GM21367 (cell line): ENCODE measurements around the gene USHBP1.

Source experiments
- ATAC-seq: cut with Tn5 transposase; IDR thresholded peaks from one replicate; pipeline ENCODE4 v1.9.1; 2021; ENCODE audit not compliant: unreplicated experiment

USHBP1 gene

DNA sequence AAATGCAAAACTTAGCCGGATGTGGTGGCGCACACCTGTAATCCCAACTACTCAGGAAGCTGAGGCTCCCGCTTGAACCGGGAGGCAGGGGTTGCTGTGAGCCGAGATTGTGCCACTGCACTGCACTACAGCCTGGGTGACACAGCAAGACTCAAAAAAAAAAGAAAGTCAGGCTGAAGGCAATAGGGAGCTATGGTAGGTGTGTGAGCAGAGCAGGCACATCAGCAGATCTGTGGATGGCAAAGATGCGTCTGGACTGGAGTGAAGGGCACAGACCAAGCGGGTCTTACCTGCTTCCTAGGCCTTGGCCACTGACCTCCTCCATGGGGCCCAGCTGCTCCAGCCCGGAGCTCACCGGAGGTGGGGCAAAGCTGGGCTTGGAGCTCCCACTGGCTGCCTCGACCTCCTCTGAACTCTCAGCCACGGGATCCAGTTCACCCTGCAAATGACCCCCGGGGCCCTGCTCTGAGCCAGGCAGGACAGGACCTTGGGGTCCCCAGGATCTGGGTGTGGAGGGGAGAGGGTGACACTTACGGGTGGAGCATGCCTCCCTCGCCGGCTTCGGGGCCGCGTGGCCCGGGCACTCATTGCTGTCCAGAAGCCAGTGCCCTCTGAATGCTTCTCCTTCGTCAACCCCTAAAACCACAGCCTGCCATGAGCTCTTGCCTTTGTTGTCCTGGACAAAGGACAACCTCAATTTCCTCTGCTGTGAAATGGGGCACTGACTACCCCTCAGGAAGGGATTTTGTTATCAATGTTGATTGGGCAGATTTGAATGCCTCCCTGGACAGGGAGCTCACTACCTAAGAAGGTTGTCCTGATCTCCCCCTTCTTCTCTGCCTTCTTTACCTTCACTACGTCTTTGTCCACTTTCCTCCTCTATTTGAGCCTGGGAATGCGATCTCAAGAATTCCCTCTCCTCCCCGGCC, 569 bp downstream of the USHBP1 start:
- ATAC-seq: no peak

DNA sequence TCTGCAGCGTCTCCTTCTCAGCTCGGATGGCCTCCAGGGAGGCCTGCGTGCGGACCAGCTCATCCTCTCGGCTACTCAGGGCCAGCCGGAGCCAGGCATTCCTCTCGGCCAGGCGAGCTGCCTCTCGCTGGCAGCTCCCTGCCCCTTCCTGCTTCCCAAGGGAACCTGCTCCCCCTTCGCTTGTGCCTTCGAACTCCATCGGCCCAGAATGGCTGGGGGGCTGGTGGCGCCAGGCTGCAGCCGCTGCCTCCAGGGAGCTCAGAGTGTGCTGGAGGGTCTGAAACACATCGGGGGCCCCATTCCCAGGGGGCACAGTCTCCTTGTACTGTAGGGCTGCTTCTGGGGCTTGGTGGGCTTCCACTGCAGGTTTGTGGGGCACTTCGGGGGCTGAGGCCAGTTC, 2.0 kb downstream of the USHBP1 start:
- ATAC-seq: no peak

DNA sequence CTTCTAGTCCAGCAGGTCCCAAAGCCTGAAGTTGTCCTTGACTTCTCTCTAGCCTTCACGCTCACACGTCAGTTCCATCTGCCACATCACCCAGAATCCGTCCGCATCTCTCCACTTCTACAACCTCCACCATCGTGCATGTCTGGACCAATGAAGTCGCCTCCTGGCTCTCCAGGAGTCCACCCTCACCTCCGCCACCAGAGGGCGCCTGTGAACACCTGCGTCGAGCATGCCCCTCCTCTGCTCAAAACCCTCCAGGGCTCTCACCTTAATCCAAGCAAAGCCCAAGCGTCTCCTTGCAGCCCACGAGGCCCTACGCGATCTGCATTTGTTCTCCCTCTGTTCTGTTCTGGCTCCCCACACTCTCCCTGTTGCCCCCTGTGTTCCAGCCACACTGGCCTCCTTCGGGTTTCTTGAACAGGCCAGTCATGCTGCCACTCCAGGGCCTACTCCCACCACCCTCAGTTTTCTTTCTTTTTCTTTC, 3.7 kb downstream of the USHBP1 start:
- no peak for ATAC-seq

DNA sequence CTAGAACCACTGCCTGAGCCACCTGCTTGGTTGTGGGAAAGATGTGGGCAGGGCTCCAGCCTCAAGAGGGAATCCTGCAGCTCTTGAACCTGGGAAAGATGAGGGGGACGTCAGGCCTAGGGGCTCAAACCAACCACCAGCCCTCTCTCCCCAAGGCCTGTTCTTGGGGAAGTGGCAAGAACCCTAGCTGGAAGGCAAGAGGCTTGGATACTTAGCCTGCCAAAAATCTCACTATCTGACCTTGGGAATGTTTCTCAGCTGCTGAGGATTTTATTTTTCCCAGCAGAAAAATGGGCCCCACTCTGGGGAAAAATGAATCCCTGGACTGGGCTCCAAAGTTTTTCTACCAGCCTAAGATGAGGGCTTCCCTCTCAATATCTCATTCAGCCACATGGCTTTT, 4.6 kb downstream of the USHBP1 start:
- ATAC-seq: no peak

DNA sequence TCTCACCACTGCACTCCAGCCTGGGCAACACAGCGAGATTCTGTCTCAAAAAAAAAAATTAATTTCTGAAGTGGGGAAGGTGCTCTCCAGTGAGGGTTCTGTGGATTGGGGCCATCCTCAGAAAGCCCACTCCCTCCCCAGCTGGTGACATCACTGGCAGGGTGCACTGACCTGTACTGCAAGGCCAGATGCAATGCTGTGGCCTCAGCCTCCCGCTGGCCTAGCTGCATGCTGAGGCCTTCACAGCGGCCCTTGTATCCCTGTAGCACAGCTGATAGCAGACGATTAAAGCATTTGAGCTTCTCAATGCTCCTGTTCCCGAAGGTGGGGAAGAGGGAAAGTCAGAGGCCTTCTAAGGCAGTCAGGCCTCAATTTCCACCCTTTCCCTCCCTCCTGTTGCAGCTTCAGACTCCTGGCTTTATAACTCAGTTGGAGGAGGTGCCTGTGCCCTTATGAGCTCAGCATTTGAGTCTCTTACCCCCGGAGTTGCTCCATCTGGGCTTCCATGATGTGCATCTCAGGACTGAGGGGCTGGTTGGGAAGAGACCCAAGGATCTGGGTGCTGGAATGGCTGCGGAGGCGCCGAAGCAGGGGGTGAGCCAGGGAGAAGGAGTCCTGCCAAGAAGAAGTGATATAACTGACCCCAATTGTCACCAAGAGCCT, 5.3 kb downstream of the USHBP1 start:
- ATAC-seq: no peak

DNA sequence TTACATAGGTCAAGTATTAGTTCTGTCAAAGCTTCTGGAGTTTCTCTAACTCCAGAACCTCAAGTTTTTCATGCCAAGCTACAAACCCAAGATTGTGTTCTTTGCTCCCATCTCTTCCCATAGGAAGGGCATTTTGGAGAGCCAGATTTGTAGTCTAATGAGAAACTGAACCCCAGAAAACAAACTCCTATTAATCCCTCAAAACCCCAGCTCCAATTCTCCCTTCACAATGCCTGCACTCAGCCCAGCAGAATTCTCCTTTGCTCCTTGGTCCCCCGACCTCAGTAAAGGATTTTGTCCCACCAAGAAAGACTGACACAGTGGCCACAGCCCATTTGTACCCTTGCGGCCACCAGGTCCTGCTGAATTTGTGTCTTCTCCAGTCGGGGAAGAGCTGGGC, 8.4 kb downstream of the USHBP1 start:
- no peak for ATAC-seq

DNA sequence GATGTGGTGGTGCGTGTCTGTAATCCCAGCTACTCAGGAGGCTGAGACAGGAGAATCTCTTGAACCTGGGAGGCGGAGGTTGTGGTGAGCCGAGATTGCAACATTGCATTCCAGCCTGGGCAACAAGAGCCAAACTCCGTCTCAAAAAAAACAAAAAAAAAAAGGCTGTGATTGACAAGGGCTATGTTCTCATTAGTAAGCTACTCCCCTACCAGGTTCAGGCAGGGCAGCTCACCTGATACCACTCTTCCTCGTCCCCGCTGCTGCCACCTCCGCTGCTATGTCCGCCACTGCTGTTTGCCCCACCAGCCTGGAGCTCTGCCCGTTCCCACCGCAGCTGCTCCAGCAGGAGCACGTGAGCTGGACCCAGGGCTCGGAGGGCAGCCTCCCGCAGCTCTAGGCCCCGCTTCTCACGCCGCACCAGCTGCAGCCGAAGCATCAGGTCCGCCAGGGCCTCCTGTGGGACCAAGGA, 9.4 kb downstream of the USHBP1 start:
- no peak for ATAC-seq

DNA sequence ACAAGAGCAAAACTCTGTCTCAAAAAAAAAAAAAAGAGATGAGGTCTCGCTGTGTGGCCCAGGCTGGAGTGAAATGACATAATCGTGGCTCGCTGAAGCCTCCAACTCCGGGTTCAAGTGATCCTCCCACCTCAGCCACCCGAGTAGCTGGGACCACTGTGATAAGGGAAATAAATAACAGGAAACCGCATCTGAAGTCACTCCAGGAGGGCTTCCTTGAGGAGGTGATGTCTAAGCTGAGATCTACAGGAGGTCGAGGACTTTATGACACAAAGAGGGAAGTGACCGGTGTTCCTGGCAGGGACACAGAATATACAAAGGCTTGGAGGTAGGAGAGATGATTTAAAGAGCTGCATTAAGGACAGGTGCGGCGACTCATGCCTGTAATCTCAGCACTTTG, 9.9 kb downstream of the USHBP1 start:
- ATAC-seq: no peak

DNA sequence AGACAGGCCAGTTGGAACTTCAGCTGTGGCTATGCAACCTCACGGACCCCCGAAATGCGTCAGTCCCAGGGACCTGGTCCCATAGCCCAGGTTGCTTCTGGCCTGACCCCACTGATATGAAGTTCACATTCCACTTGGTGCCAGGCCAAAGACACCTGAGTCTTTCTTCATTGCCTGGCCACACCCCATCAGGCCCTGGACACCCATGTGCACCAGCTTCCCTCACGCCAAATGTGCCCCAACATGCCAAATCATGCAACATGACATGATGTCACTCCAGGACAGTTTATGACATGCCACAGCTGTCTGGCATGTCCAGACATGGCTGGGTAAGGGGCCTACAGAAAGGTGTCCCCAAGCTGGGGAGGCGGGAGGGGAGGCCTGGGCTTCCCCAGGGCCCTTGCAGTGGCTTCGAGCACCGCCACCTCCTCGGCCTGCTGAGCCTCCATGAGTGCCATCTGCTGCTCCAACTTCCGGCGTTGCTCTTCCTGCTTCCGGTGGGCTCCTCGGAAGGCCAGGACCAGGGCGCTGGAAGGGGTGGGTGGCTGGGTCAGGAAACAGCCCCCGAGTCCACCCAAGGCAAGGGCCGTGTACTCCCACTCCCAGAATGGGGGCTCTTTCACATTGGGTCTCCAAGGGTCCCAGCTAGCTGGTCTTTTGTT, 14.5 kb downstream of the USHBP1 start:
- ATAC-seq: no peak

DNA sequence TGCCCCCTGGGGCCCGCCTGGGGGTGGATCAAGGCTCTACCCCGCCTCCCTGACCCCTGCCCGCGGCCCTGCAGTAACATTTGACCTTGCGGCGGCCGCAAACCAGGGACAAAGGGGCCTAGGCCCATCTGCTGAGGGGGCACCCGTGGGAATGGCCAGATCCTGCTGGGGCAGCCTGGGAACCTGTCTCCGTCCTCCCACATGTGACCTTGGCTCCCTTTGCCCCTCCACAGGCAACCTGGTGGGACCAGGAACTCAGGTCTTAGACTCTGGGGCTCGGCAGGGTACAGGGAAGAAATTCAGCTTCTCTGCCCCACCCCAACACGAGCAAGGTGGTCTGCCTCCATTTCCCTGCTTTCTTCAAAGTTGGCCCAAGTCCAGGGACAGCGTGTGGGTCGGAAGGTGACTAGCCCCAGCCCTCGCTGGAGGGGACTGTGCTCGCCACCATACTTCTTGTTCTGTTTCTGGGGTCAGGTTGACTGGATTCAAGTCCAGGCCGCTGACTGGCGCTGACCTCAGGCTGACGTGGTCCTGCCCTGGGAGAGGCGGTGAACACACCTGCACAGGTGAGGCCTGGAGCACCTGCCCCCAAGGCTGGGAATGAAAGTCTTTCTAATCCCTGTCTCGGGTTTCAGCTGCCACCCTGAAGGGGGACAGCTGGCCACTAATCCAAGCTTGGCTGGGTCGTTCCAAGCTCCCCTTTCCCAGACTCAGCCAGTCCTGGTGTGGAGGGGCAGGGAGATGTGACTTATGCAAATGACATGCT, 16.4 kb downstream of the USHBP1 start:
- ATAC-seq: no peak

DNA sequence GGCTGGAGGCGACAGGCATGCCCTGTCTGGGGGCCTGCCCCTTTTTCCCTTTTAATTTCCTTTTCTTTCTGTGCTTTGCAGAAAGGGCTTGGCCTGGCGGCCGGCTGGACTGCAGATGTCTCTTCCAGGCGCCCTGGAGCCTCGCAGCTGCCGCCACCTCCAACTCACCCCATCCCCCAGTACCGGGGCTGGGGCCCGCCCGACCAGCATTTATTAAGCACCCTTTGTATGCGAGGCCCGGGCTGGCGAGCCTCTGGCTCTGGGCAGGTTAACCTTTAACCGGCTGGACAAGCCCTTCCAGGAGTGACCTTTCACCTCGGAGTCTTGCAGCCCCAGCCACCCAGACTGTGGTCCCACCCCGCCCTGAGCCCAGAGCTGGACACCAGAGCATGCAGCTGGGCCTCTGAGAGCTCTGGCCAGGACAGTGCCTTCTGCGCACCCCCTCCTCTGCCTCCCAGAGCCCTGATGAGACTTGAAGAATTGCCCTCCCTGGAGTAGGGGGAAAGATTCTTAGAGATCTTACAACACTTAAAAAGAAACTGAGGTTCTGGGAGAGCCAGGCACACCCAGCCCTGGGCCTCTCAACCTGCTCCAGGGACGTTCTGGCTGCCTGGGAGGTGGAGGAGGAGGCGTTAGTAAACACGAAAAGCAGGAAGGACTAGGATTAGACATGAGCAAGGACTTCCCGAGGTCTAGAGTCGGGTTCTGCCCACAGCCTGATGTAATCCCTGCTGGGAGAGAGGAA, 17.7 kb downstream of the USHBP1 start:
- ATAC-seq: no peak

DNA sequence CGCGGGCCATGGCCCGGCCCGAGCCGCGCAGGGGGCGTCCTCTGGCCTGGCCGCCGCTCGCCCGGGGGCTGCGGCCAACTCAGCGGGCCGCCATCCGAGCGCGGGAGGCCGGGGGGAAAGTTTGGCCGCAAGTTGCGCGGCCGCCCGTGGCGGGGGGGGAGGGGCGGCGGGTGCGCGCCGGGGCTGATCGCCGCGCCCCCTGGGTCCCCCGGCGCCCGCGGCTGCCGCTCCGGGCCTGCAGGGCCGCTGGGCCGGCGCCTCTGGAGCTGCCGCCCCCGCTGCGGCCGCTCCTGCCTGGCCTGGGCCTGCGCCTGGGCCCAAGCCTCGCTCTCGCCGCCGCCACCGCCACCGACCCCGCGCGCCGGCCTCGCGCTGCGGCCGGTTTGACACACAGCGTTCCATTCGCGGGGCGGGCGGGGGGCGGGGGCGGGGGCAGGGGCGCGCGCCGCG, 19.0 kb downstream of the USHBP1 start, which contains the start of gene NR2F6:
NR2F6 (minus strand) TSS at position 385 of the 450 bp plus-strand sequence. CDS start 699 bp downstream, outside the sequence.
- no peak for ATAC-seq

DNA sequence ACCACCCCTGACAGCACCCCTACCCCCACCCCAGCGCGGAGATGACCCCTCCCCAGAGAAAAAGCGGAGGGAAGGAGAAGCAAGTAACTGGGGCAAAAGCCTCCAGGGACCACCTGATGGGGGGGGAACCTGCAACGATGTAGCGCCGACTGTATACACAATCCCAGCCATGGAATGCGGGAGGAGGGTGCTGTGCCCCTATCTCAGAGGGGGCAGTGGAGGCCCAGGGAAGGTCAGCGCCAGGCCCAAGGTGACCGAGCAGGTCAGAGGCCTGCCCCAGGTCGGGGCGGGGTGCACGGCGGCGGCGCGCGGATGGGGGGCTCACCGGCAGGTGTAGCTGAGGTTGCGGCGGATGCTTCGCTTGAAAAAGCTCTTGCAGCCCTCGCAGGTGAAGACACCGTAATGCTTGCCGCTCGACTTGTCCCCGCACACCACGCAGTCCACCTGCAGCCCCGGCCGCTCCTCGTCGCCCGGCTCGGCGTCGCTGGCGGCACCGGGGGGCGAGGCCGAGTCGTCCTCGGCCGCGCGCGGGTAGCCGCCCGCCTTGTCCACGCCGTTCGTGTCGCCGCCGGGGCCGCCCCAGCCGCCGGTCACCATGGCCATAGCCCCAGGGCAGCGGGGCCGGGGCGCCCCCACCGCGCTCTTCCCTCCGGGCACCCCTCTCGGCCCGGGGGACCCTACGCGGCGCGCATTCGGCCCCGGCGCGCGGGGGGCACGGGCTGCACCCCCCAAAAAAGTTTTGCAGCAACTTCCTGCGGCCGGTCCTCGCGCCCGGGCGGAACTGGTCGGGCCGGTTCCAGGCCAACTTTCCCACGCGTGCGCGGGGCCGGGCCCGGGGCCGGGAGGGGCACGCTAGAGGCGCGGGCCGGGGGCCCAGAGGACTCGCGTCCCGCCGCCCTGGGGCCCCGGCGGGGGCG, 19.7 kb downstream of the USHBP1 start:
- ATAC-seq: no peak

DNA sequence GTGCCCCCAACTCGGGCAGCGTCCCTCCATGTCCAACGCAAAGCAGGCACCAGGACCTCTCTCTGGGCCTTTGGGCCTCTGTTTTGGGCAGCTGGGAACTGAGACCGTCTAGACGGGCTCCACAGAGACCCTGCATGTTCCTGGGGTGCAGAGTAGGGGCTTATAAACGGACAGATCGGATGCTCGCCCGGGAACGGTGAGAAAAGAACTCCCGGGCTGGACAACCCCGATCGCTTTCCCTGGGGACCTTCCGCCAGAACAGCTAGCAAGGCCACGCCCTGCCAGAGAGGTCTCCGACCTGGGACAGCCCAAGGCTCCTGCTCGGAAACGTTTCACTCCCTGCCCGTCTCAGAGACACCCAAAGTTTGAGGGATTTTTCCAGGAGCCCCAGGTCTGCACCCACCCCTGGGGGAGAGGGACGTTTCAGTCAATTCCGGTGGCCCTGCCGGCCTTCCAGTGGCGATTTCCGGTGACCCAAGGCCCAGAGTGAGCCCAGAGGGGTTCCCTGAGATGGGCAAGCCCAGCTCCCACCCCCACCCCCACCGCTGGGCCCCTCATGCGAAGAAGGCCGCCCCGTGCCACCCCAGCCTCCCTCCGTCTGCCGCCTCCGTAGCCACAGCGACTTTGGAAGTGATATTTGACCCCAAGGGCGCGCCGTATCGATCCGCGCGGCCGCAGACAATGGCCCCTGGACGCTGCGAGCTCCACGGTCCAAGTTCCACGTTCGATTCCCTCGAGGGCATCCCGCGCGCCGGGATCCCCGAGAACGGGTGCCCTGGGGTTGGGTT, 20.5 kb downstream of the USHBP1 start:
- no peak for ATAC-seq

DNA sequence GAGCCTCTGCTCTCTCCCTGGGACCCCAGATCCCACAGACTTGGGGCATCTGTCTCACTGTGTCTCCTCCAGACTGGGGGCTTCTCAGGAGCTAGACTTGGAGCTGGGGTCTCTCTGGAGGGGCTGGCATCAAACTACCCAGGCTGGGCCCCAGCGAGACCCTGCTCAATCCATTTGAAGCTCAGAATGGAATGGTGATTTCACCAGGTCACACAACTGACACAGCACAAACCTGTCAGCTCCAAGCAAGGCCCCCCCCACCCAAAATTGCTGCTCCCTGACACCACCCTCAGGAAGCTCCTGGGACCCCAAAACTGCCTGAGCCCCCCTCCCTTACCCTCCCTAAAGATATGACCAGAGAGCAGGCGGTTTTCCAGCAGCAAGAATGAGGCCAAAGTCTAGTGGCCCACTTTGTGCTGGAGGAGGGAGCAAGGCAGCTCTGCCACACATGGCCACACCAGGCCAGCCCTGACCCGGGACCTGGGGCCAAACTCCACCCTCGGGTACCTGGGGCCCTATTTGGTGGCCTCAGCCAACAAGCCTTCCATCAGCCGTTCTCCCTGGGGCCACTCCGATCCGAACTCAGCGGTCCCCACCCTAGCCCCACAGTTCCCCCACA, 21.2 kb downstream of the USHBP1 start:
- no peak for ATAC-seq

DNA sequence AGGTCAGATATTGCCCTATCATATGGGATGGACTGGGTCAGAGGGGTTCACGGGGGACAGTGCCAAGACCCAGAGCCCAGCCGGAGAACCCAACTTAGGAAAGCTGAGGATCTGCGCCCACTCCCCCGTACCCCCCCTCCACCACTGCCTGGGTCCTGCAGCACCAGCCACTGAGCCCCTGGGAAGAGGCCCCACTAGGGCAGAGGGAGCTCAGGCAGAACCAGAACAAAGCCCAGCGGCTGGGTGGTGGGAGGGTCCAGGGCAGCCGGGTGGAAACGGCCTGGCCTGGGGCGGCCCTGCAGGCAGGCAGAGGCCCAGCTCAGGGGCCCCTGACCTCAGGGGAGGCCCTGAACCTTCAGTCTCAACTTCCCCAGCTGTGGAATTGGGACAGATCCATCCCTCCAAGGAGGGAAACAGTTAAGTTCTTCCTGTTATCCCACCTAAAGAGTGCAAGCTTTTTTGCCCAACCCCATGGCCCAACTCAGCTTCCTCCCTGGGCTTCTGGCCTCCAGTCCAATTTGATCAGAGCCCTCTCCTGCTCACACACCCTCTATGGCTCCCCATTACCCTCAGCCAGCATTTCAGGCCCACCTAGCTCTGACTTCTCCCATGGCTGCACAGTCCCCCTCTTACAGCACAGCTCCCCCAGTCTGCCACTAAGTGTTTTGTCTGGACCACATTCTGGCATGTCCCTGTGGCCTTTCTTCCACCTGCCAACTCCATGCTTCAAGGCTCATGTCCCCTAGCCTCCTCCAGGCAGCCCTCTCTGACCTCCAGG, 21.9 kb downstream of the USHBP1 start:
- no peak for ATAC-seq
